HL-60/S4 treated with retinoic acid at 250 ng/mL for 4 days and 3 days (cell line): ENCODE measurements around the gene SCML1.

Experiments
- in situ Hi-C: fragments of 300-500 bp; cut with MboI; formaldehyde crosslinking; loops from 2 replicates; pipeline ENCODE4 v1.7.0; 2022; ENCODE audit warnings: low sequenced_read_pairs

The SCML1 gene

DNA sequence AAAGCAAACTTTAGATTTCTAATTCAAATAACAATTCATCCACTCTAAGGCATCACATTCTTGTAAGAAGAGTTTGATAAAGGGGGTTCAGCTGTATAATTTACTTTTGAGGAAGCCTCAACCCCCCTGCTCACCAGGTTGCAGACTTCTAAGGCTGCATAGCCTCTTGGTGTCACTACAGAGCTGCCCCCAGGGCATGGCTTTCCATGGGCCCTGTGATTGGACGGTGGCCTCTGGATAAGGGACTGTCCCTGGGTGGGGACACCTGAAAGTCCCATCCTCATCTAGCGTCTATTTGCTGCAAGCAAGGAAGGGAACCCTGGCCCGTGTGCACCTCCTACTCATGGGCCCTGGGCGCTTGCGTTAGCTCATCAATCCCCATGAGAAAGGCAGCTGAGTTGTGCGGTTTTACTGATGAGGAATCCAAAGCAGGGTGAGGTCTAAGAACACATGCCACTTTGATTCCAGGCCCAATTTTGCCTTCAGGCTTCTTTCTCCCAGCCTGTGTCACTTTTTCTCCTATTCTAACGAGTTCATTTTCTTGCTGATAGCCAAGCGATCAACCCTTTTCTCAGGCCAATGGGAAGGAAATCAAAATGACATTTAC is 51.8 kb downstream of the SCML1 start:
- in situ Hi-C loops = loop anchor here (25.0 kb wide), 1 partner anchor 598 kb away; no protein-coding TSS in a partner anchor

- in situ Hi-C loops = loop anchor here (25.0 kb wide), 1 partner anchor 594 kb away; no protein-coding TSS in a partner anchor
Observed at GRCh38 chrX:17792826-17793225, 55.5 kb downstream of the SCML1 start.

GRCh38 chrX:17798921-17799320 is 61.6 kb downstream of the SCML1 start:
- in situ Hi-C loops = loop anchor here (25.0 kb wide), 1 partner anchor 588 kb away; no protein-coding TSS in a partner anchor

DNA sequence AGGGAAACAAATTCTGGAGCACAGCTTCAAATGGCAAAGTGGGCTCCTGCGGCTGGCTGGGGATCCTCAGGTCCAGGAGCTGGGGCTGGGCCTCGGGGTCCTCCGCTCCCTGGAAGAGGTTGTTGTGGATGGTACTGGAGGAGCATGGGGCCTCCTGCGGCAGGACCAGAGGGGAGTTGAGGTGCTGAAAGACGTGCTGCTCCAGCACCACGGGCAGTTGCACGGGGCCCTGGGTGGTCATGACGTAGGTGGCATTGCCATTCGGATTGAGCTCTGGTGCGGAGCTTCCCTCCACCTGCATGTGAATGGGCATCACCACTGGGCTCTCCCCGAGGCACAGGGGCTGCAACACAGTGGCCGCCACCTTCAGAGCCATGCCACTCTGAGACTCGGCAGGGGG is 64.1 kb downstream of the SCML1 start:
- in situ Hi-C loops = no loop called here

DNA sequence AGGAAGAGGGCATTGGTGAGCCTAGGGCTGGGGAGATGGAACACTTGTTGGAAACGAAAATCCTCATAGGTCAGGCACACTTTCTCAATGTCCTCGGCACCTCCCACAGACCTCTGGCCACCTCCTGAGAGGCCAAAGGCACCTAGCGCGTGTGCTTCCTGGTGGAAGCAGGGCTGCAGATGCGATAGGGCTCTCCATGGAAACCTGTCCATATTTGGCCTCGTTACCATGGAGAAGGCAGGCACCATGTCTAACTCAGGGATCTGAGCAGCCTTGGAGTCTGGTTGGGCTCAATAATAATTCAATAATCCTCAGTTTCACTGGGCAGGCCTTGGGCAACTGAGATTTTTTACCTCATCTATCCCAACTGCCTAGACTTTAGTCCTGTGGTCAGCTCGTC is 65.5 kb downstream of the SCML1 start:
- in situ Hi-C loops = no loop called here

- in situ Hi-C loops = no loop called here
Observed at GRCh38 chrX:17803449-17803848, 66.2 kb downstream of the SCML1 start.
